ENCODE measurements around the gene IRF9.

IRF9 gene

DNA sequence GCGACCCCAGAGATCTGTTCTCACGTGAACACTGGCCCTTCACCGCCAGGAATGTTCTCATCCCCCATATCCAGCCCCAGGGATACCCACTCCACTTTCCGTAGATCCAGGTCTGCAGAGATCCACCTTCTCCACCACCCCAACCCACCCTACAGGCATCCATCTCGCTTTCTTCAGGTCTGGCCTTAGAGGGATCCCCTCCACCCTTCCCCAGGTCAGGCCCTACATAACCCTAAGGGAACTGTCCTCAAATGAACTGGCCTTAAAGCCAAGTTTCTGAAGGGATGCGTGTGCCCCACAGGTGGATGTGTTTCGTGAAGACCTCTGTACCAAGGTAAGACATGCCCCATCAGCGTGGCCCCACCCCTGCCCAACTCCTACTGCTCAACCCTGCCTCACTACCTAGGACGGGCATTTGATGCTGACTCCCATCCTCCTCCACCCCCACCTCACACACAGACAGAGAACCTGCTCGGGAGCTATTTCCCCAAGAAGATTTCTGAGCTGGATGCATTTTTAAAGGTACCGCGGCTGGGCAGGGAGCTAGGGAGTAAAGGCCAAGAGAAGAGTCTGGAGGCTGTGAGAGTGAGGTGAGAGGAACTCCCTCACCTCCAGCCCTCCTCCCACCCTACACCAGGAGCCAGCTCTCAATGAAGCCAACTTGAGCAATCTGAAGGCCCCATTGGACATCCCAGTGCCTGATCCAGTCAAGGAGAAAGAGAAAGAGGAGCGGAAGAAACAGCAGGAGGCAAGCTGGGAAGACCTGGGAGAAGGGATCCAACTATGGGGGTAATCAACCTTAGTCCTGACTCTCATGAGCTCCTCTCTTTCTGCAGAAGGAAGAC is 24.2 kb upstream of the IRF9 start:
- no peak for TF ChIP-seq ZFP3 (CRISPR knock-in tag; IDR thresholded peaks at IDR 0.05)
- TF ChIP-seq, protein P1, sequence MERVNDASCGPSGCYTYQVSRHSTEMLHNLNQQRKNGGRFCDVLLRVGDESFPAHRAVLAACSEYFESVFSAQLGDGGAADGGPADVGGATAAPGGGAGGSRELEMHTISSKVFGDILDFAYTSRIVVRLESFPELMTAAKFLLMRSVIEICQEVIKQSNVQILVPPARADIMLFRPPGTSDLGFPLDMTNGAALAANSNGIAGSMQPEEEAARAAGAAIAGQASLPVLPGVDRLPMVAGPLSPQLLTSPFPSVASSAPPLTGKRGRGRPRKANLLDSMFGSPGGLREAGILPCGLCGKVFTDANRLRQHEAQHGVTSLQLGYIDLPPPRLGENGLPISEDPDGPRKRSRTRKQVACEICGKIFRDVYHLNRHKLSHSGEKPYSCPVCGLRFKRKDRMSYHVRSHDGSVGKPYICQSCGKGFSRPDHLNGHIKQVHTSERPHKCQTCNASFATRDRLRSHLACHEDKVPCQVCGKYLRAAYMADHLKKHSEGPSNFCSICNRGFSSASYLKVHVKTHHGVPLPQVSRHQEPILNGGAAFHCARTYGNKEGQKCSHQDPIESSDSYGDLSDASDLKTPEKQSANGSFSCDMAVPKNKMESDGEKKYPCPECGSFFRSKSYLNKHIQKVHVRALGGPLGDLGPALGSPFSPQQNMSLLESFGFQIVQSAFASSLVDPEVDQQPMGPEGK (CRISPR knock-in tag; IDR thresholded peaks at IDR 0.05; ENCODE audit: borderline replicate concordance), result no peak
- no peak for ATAC-seq

DNA sequence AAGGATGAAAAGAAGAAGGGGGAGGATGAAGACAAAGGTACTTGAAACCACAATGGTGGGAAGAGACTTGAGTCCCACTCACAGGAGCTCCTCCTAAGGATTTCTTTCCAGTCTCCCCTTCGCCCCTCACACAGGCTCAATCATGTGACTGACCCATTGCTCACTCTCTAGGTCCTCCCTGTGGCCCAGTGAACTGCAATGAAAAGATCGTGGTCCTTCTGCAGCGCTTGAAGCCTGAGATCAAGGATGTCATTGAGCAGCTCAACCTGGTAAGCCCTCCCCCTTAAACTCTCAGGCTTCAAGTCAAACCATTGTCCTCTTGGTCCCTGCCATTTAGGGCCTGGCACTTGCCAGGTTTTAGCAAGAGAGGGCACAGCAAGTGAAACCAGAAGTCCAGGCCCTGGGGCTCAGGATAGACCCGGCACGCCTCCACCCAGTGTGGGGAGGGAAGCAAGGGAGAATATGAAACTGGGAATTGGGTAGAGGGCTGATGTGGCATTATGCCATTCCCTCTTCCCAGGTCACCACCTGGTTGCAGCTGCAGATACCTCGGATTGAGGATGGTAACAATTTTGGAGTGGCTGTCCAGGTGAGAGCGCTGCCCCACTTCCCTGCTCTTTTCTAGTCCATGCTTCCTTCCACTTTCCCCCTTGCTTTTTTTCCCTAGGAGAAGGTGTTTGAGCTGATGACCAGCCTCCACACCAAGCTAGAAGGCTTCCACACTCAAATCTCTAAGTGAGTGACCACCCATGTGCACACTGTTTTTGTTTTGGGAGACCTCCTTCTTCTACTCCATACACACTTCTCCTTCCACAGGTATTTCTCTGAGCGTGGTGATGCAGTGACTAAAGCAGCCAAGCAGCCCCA is 23.3 kb upstream of the IRF9 start:
- TF ChIP-seq ZFP3 (CRISPR knock-in tag; IDR thresholded peaks at IDR 0.05) (no peak), PPARA (CRISPR knock-in tag; IDR thresholded peaks at IDR 0.05; ENCODE audit: borderline replicate concordance) (no peak), ARNTL (CRISPR knock-in tag; IDR thresholded peaks at IDR 0.05; ENCODE audit: borderline replicate concordance, low read depth) (no peak), OSR1 (CRISPR knock-in tag; IDR thresholded peaks at IDR 0.05) (no peak), SNAI2 (CRISPR knock-in tag; IDR thresholded peaks at IDR 0.05) (no peak), TCF4 (CRISPR knock-in tag; IDR thresholded peaks at IDR 0.05; ENCODE audit: borderline replicate concordance) (no peak), ZNF70 (CRISPR knock-in tag; IDR thresholded peaks at IDR 0.05) (no peak), ISL1 (CRISPR knock-in tag; IDR thresholded peaks at IDR 0.05) (no peak), RARB (CRISPR knock-in tag; IDR thresholded peaks at IDR 0.05) (no peak)
- TF ChIP-seq, protein P2, sequence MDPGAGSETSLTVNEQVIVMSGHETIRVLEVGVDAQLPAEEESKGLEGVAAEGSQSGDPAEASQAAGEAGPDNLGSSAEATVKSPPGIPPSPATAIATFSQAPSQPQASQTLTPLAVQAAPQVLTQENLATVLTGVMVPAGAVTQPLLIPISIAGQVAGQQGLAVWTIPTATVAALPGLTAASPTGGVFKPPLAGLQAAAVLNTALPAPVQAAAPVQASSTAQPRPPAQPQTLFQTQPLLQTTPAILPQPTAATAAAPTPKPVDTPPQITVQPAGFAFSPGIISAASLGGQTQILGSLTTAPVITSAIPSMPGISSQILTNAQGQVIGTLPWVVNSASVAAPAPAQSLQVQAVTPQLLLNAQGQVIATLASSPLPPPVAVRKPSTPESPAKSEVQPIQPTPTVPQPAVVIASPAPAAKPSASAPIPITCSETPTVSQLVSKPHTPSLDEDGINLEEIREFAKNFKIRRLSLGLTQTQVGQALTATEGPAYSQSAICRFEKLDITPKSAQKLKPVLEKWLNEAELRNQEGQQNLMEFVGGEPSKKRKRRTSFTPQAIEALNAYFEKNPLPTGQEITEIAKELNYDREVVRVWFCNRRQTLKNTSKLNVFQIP (CRISPR knock-in tag; IDR thresholded peaks at IDR 0.05; ENCODE audit: borderline replicate concordance, low read depth), result no peak
- ATAC-seq, result no peak

DNA sequence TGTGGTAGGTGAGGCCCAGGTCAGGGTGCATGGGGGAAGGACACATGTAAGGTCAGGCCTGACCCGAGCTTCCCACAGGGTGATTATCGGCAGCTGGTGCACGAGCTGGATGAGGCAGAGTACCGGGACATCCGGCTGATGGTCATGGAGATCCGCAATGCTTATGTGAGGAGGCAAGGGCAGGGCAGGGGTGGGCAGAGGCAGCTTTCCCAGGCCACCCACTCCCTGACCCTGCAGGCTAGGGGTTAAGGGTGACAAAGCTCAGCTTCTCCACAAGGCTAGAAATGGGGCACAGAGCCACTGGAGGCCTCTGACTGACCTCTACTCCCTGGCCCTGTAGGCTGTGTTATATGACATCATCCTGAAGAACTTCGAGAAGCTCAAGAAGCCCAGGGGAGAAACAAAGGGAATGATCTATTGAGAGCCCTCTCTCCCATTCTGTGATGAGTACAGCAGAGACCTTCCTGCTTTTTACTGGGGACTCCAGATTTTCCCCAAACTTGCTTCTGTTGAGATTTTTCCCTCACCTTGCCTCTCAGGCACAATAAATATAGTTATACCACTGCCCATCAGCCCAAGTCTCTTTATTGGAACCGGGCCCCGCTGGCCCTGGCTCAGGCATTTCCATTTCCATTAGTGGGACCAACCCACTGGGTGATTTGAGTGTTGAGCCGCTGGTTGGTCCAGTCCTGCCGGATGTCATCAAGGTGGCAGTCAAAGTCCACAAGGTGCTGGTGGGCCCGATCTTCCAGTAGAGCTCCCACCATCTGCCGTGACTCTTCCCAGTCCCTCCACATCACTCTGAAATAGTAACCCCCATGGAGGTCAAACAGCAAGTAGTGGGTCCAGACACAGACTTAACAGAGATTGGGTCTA is 22.4 kb upstream of the IRF9 start:
- no peak for TF ChIP-seq TOX (CRISPR knock-in tag; IDR thresholded peaks at IDR 0.05; ENCODE audit: borderline replicate concordance)
- no peak for TF ChIP-seq CSDC2 (CRISPR knock-in tag; IDR thresholded peaks at IDR 0.05)
- TF ChIP-seq BACH2 (CRISPR knock-in tag; IDR thresholded peaks at IDR 0.05; ENCODE audit: borderline replicate concordance), result no peak
- no peak for TF ChIP-seq ZNF565 (CRISPR knock-in tag; conservative IDR thresholded peaks at IDR 0.05; ENCODE audit: low read depth)
- TF ChIP-seq ZFP30 (CRISPR knock-in tag; IDR thresholded peaks at IDR 0.05), result no peak
- no peak for TF ChIP-seq ZC3H10 (CRISPR knock-in tag; IDR thresholded peaks at IDR 0.05)
- TF ChIP-seq, protein P3, sequence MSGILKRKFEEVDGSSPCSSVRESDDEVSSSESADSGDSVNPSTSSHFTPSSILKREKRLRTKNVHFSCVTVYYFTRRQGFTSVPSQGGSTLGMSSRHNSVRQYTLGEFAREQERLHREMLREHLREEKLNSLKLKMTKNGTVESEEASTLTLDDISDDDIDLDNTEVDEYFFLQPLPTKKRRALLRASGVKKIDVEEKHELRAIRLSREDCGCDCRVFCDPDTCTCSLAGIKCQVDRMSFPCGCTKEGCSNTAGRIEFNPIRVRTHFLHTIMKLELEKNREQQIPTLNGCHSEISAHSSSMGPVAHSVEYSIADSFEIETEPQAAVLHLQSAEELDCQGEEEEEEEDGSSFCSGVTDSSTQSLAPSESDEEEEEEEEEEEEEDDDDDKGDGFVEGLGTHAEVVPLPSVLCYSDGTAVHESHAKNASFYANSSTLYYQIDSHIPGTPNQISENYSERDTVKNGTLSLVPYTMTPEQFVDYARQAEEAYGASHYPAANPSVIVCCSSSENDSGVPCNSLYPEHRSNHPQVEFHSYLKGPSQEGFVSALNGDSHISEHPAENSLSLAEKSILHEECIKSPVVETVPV (CRISPR knock-in tag; IDR thresholded peaks at IDR 0.05), result no peak
- TF ChIP-seq ARNTL (CRISPR knock-in tag; IDR thresholded peaks at IDR 0.05; ENCODE audit: borderline replicate concordance, low read depth), result no peak
- no peak for TF ChIP-seq ZNF70 (CRISPR knock-in tag; IDR thresholded peaks at IDR 0.05)
- TF ChIP-seq, protein P2 (CRISPR knock-in tag; IDR thresholded peaks at IDR 0.05; ENCODE audit: borderline replicate concordance, low read depth), result no peak
- no peak for ATAC-seq
